ENCODE results near the gene OTUB1. TPM values are rescaled to one million over a fixed set of nuclear protein-coding genes. Genes with fewer than 3 reads are reported as not detected.

OTUB1 gene, protein sequence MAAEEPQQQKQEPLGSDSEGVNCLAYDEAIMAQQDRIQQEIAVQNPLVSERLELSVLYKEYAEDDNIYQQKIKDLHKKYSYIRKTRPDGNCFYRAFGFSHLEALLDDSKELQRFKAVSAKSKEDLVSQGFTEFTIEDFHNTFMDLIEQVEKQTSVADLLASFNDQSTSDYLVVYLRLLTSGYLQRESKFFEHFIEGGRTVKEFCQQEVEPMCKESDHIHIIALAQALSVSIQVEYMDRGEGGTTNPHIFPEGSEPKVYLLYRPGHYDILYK
- 10 to 100 TPM; 87.7 to 95.1 TPM for total RNA-seq
- polyA plus RNA-seq (2013, experiment 1 of 2): 147 TPM
- polyA plus RNA-seq (2013, experiment 2 of 2): 134 TPM
- long read RNA-seq, experiment 1, transcript OTUB1-209 (7 exons, 1,729 nt): major isoform, 43 of 62 reads
- long read RNA-seq, experiment 1, partial matches to known transcripts: 12 of 62 reads
- long read RNA-seq, experiment 1, other reads (novel, unspliced or antisense): 5 of 62 reads
- long read RNA-seq, experiment 2, transcript OTUB1-201 (6 exons, 2,493 nt): minor isoform, 40 of 259 reads
- long read RNA-seq, experiment 2, transcript OTUB1-209 (7 exons, 1,729 nt): major isoform, 191 of 259 reads
- long read RNA-seq, experiment 2, partial matches to known transcripts: 9 of 259 reads
- long read RNA-seq, experiment 2, other reads (novel, unspliced or antisense): 16 of 259 reads
- long read RNA-seq, experiment 3, transcript OTUB1-201 (6 exons, 2,493 nt): minor isoform, 63 of 278 reads
- long read RNA-seq, experiment 3, transcript OTUB1-209 (7 exons, 1,729 nt): major isoform, 183 of 278 reads
- long read RNA-seq, experiment 3, partial matches to known transcripts: 6 of 278 reads
- long read RNA-seq, experiment 3, other reads (novel, unspliced or antisense): 25 of 278 reads
- long read RNA-seq, experiment 4, transcript OTUB1-209 (7 exons, 1,729 nt): major isoform, 333 of 410 reads
- long read RNA-seq, experiment 4, transcript OTUB1-201 (6 exons, 2,493 nt): minor isoform, 39 of 410 reads
- long read RNA-seq, experiment 4, transcript OTUB1-212 (7 exons, 1,259 nt): minor isoform, 5 of 410 reads
- long read RNA-seq, experiment 4, partial matches to known transcripts: 8 of 410 reads
- long read RNA-seq, experiment 4, other reads (novel, unspliced or antisense): 25 of 410 reads

DNA sequence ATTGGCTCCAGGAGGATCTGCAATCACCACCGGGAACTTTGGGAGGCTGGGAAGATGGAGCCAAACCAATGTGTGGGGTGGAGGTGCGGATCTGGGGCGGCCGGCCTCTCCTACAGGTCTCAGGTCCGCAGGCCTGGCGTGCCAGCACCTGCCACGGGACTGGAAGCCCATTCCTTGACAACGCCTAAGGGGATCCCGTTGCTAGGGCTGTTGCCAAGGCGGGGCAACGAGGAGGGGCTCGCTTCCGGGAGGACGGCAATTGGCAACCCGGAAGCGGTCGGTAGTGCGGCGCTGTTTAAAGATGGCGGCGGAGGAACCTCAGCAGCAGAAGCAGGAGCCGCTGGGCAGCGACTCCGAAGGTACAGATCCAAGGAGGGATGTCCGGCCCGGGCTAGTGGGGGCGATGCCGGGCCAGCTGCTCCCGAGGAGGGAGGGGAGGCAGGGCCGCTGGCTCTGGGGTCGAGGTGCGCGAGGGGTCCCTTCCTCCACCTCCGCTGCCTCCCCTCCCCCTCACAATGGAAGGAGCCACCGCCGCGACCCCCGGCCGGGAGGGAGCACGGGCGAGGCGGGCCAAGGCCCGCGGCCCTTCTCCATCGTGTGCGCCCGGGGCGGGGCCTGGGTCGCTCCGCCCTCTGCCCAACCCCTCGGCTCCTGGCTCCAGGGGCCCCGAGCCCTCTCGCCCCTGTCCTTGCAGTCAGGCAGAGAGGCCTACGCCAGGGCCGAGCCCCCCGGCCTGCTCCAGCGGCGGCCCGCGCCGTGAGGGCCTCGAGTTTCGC lies at the start of gene OTUB1:
Gene OTUB1, plus strand, starts transcription at position 283 of the 776 bp plus-strand sequence. Its CDS starts 19 bp downstream, at position 302.
- H3K4me3 ChIP-seq (ENCODE audit: low read length): peak within 1 kb of the TSS; percentile 89
- H3K9me3 Mint-ChIP-seq: no peaks in the 10 kb centered on the region
- peaks cover 27% of the 10 kb centered on the region for H3K36me3 Mint-ChIP-seq (ENCODE audit: low read depth)
- peak within 1 kb of the TSS; percentile 79 for H3K9ac ChIP-seq (ENCODE audit: extremely low read depth, low read length, poor library complexity, severe bottlenecking)
- H3K4me3 Mint-ChIP-seq: peak within 1 kb of the TSS; percentile 84
- H3K27ac Mint-ChIP-seq: peak within 1 kb of the TSS; percentile 97
- peaks cover 18% of the 10 kb centered on the region for H3K4me1 Mint-ChIP-seq
- no peaks in the 10 kb centered on the region for H3K27me3 ChIP-seq (ENCODE audit: control insufficient read depth, insufficient read depth, low read length, poor library complexity, severe bottlenecking)
- no peaks in the 10 kb centered on the region for H3K27me3 Mint-ChIP-seq (ENCODE audit: insufficient read depth)
- peaks cover 31% of the 10 kb centered on the region for H3K36me3 ChIP-seq (ENCODE audit: control insufficient read depth, insufficient read depth, low read length)
- TF ChIP-seq, protein P1, sequence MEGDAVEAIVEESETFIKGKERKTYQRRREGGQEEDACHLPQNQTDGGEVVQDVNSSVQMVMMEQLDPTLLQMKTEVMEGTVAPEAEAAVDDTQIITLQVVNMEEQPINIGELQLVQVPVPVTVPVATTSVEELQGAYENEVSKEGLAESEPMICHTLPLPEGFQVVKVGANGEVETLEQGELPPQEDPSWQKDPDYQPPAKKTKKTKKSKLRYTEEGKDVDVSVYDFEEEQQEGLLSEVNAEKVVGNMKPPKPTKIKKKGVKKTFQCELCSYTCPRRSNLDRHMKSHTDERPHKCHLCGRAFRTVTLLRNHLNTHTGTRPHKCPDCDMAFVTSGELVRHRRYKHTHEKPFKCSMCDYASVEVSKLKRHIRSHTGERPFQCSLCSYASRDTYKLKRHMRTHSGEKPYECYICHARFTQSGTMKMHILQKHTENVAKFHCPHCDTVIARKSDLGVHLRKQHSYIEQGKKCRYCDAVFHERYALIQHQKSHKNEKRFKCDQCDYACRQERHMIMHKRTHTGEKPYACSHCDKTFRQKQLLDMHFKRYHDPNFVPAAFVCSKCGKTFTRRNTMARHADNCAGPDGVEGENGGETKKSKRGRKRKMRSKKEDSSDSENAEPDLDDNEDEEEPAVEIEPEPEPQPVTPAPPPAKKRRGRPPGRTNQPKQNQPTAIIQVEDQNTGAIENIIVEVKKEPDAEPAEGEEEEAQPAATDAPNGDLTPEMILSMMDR (conservative IDR thresholded peaks at IDR 0.05): peak; percentile 11
- WGBS, 2 experiments (ENCODE audit: insufficient coverage in 1 of 2, insufficient read length in 1 of 2): 0% methylated on average over 29 to 59 of the region's 63 CpGs
- peaks cover 3% of the 10 kb centered on the region for H3K4me1 ChIP-seq (ENCODE audit: control insufficient read depth, insufficient read depth, low read length)
- DNase-seq: peak; percentile 99
- H3K9me3 ChIP-seq (ENCODE audit: control insufficient read depth, low read length): no peaks in the 10 kb centered on the region
- H3K27ac ChIP-seq (ENCODE audit: low read depth, low read length): peak within 1 kb of the TSS; percentile 96

DNA sequence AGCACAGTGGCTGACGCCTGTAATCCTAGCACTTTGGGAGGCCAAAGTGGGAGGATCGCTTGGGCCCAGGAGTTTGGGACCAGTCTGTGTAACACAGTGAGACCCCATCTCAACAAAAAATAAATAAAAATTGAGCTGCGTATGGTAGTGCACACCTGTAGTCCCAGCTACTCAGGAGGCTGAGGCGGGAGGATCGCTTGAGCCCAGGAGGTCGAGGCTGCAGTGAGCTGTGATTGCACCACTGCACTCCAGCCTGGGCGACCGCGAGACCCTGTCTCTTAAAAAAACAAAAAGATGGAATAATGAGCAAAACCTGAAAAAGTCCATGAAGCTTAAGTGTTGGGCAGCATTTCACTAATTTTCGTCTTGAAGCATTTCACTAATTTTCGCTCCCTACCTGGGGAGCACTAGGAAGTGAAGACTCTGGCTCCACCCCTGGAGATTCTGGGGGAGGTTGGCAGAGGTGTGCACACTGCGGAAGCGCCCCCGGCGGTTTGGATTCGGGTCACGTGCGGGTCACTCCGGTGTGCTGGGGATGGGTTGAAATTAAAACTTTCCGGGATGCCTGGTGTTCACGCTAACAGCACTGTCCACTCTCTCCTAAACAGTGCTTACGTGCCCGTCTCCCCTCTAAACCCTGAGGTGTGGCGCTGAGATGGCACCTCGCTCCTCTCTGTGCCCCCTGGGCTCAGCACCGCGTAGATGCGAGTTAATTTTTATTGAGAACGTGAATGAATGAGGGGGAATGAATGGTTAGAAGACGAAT lies 48.3 kb upstream of the OTUB1 start:
- Mint-ChIP-seq H3K4me3 (peak overlapping the region; percentile 82), H3K27ac (peak overlapping the region; percentile 95), H3K36me3 (ENCODE audit: low read depth) (no peaks in the 10 kb centered on the region), H3K4me1 (peaks cover 28% of the 10 kb centered on the region), H3K27me3 (ENCODE audit: insufficient read depth) (no peaks in the 10 kb centered on the region), H3K9me3 (peaks cover 1% of the 10 kb centered on the region)
- WGBS, 2 experiments (ENCODE audit: insufficient coverage in 1 of 2, insufficient read length in 1 of 2): 28 to 31% methylated on average over 29 of the region's 30 CpGs
- Histone ChIP-seq H3K27me3 (ENCODE audit: control insufficient read depth, insufficient read depth, low read length, poor library complexity, severe bottlenecking) (no peaks in the 10 kb centered on the region), H3K27ac (ENCODE audit: low read depth, low read length) (peak overlapping the region; percentile 4), H3K9ac (ENCODE audit: extremely low read depth, low read length, poor library complexity, severe bottlenecking) (peak overlapping the region; percentile 31), H3K4me3 (ENCODE audit: low read length) (peak overlapping the region; percentile 97), H3K4me1 (ENCODE audit: control insufficient read depth, insufficient read depth, low read length) (no peaks in the 10 kb centered on the region), H3K36me3 (ENCODE audit: control insufficient read depth, insufficient read depth, low read length) (peaks cover 2% of the 10 kb centered on the region), H3K9me3 (ENCODE audit: control insufficient read depth, low read length) (no peaks in the 10 kb centered on the region)
- DNase-seq: peak; percentile 74
- TF ChIP-seq, protein P1 (conservative IDR thresholded peaks at IDR 0.05): peak; percentile 35
